ENCODE results near the gene PLA2R1. TPM values are rescaled to one million over a fixed set of nuclear protein-coding genes. Genes with fewer than 3 reads are reported as not detected.
"Not testable (repeated sequence)": the region's sequence is repeated elsewhere in the genome, so short reads cannot be mapped to it uniquely, and the experiment has no call there.

Gene PLA2R1
- total RNA-seq, 1 experiment from 2014 or later, result 0.48 TPM

DNA sequence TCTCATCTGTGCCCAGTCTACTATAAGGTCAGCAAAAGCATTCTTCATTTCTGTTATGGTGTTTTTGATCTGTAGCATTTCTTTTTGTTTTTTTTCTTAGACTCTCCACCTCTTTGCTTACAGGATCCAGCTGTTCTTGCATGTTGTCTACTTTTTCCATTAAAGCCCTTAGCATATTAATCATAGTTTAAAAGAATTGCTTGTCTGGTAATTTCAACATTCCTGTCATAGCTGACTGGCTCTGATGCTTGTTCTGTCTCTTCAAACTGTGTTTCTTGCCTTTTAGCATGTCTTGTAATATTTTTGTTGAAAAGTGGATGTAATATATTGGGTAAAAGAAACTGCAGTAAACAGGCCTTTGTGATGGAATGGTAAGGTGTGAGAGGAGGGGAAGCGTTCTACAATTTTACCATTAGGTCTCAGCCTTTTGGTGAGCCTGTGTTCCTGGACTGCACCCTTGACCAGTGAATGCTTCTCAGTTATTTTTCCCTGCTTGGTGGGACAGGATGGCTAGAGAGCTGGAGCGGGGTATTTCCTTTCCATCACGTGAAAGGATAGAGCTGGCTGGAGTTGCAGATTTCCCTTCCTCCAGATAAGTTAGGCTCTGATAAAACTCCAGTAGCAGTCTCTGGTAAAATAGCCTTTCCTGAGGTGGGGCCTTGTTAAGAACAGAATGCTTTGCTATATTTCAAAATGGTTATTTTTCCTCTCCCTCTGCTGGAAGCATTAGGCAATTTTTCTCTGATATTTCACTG lies 65.4 kb downstream of the PLA2R1 start:
- no peaks in the 10 kb centered on the region for H3K36me3 ChIP-seq (replicated peaks; ENCODE audit: control insufficient read depth, insufficient read depth, low read length)
- H3K4me3 ChIP-seq (ENCODE audit: insufficient read depth, low read depth, low read length), result no peak overlapping the region
- no peaks in the 10 kb centered on the region for H3K27me3 ChIP-seq (ENCODE audit: control insufficient read depth, insufficient read depth, low read length)
- DNase-seq, result no peak

DNA sequence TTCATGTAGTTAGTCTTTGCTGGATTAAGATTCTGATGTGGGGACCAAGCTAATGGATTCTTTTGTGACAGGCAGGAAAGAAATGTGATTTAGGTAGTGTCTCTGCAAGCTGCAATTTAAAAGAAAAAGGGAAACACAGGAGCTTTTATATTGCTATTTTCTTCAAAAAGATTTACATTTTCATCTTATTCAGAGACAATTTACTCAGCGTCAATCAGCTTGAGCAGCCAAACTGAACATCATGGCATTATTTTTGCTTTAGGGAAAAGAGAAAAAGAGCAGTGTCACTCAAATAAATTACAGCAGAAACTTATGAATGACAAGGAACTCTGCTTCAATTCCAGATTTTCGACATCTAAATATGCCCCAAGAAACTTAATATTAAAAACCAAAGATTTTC lies 67.4 kb downstream of the PLA2R1 start:
- Histone ChIP-seq H3K27me3 (ENCODE audit: control insufficient read depth, insufficient read depth, low read length) (no peaks in the 10 kb centered on the region), H3K4me3 (ENCODE audit: insufficient read depth, low read depth, low read length) (no peak overlapping the region), H3K36me3 (replicated peaks; ENCODE audit: control insufficient read depth, insufficient read depth, low read length) (no peaks in the 10 kb centered on the region)
- DNase-seq, result no peak

DNA sequence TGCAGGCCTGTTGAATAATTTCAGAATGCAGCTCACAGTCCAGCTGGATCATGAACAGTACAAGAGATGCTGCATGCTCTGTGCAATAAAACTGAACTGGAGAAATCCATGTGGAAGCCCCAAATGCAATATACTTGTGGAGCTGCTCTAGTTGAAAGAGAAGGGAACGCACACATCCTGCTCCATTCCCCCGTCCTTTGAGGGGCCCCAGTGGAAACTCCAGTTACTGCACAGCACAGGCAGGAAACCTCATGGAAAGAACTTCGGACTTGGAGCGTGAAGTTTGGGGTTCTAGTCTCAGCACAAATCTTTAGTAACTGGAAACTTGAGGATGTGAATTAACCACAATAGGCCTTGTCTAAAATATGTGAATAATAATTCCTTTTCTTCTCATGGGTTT lies 73.2 kb downstream of the PLA2R1 start:
- no peaks in the 10 kb centered on the region for H3K36me3 ChIP-seq (replicated peaks; ENCODE audit: control insufficient read depth, insufficient read depth, low read length)
- no peaks in the 10 kb centered on the region for H3K27me3 ChIP-seq (ENCODE audit: control insufficient read depth, insufficient read depth, low read length)
- no peak overlapping the region for H3K4me3 ChIP-seq (ENCODE audit: insufficient read depth, low read depth, low read length)
- no peak for DNase-seq

GRCh38 chr2:159988412-159988970 lies 73.9 kb downstream of the PLA2R1 start:
- DNase-seq, result no peak
- Histone ChIP-seq H3K36me3 (replicated peaks; ENCODE audit: control insufficient read depth, insufficient read depth, low read length) (no peaks in the 10 kb centered on the region), H3K27me3 (ENCODE audit: control insufficient read depth, insufficient read depth, low read length) (no peaks in the 10 kb centered on the region), H3K4me3 (ENCODE audit: insufficient read depth, low read depth, low read length) (no peak overlapping the region)

DNA sequence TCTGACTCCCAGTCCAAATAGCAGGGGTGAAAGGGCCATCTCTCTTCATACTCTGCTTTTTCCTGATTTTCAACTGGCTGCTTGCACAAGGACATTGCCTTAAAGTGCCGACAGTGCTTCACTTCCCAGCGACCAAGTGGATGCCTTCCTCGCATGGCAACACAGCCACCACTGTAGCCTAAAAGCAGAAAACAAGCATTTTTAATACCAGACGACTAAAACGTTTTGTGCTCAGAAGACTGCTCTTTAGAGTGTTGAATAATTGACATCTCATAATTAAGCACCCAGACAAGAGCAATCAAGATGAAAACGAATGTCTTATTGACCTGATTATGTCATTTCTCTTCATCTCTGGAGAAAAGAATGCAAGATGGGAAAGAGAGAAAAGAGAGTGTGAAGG lies 75.2 kb downstream of the PLA2R1 start:
- H3K4me3 ChIP-seq (ENCODE audit: insufficient read depth, low read depth, low read length), result no peak overlapping the region
- no peaks in the 10 kb centered on the region for H3K27me3 ChIP-seq (ENCODE audit: control insufficient read depth, insufficient read depth, low read length)
- H3K36me3 ChIP-seq (replicated peaks; ENCODE audit: control insufficient read depth, insufficient read depth, low read length), result no peaks in the 10 kb centered on the region
- DNase-seq, result no peak

DNA sequence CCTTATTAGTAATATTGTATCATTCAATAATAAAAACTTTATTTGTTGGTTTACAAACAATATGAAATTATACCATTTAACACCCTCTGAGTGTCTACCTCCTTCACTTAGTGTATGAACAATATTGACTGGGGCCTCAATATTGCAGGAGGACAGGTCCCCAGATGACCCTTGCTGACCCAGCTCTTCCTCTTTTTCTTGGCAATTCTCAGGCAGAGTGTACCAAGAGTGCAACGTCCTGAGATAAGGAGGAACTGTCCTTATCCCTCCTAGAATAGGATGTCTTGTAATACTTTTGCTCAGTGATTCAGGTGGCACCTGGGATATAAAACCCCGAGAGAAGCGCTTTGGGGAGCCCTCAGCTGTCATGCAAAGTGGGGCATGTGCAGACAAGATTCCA lies 76.8 kb downstream of the PLA2R1 start:
- no peak overlapping the region for H3K4me3 ChIP-seq (ENCODE audit: insufficient read depth, low read depth, low read length)
- no peaks in the 10 kb centered on the region for H3K36me3 ChIP-seq (replicated peaks; ENCODE audit: control insufficient read depth, insufficient read depth, low read length)
- DNase-seq, result no peak
- H3K27me3 ChIP-seq (ENCODE audit: control insufficient read depth, insufficient read depth, low read length), result no peaks in the 10 kb centered on the region

GRCh38 chr2:159984034-159984433 lies 78.4 kb downstream of the PLA2R1 start:
- Histone ChIP-seq H3K27me3 (ENCODE audit: control insufficient read depth, insufficient read depth, low read length) (no peaks in the 10 kb centered on the region), H3K4me3 (ENCODE audit: insufficient read depth, low read depth, low read length) (no peak overlapping the region), H3K36me3 (replicated peaks; ENCODE audit: control insufficient read depth, insufficient read depth, low read length) (no peaks in the 10 kb centered on the region)
- no peak for DNase-seq

- no peak overlapping the region for H3K4me3 ChIP-seq (ENCODE audit: insufficient read depth, low read depth, low read length)
- no peak for DNase-seq
- no peaks in the 10 kb centered on the region for H3K27me3 ChIP-seq (ENCODE audit: control insufficient read depth, insufficient read depth, low read length)
- no peaks in the 10 kb centered on the region for H3K36me3 ChIP-seq (replicated peaks; ENCODE audit: control insufficient read depth, insufficient read depth, low read length)
These were observed 79.3 kb downstream of the PLA2R1 start for GRCh38 chr2:159982842-159983785.

- Histone ChIP-seq H3K36me3 (replicated peaks; ENCODE audit: control insufficient read depth, insufficient read depth, low read length) (no peaks in the 10 kb centered on the region), H3K4me3 (ENCODE audit: insufficient read depth, low read depth, low read length) (no peak overlapping the region), H3K27me3 (ENCODE audit: control insufficient read depth, insufficient read depth, low read length) (no peaks in the 10 kb centered on the region)
- no peak for DNase-seq
These were observed 80.1 kb downstream of the PLA2R1 start for GRCh38 chr2:159982270-159982669.

DNA sequence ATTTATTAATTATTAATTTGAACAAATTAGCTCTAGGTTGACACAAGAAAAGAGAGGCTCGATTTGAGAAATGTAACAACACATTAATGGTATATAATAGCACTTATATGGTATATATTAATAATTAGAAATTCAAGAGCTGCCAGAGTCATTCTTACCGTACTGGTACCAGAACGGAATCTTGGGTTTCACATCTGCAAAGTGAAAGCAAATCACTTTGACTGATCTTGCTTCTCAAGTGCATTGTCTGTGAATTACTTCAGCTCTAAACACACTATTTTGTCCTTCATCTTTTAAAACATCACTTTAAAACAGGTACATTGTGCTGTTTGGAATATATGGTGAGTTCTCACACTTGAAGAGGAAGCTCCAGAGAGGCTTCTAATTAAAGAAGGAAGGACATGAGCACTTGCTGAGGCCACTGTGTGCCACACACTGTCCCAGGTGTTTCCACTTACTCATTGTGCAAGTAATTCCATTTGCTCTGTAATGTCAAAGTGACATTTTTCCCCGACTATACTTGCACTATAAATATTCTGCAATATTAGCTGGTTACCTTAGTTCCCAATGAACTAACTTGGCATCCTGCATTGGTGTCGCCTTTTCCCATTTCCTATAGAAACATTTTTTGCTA lies 85.8 kb downstream of the PLA2R1 start:
- no peak for DNase-seq
- H3K27me3 ChIP-seq (ENCODE audit: control insufficient read depth, insufficient read depth, low read length), result no peaks in the 10 kb centered on the region
- H3K36me3 ChIP-seq (replicated peaks; ENCODE audit: control insufficient read depth, insufficient read depth, low read length), result no peaks in the 10 kb centered on the region
- H3K4me3 ChIP-seq (ENCODE audit: insufficient read depth, low read depth, low read length), result no peak overlapping the region

DNA sequence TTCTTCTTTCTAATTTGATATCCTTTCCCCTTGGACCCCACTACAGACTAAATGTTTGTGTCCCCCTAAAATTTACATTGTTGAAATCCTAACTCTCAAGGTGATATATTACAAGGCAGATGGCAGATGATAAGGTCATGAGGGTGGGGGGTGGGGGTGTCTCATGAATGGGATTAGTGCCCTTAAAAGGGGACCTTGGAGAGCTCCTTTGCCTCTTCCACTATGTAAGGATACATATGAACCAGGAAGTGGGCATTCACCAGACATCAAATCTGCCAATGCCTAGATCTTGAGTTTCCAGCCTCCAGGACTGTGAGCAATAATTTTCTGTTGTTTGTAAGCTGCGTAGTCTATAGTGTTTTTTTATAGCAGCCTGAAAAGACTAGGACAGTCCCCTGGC lies 89.1 kb downstream of the PLA2R1 start:
- Histone ChIP-seq H3K4me3 (ENCODE audit: insufficient read depth, low read depth, low read length) (no peak overlapping the region), H3K36me3 (replicated peaks; ENCODE audit: control insufficient read depth, insufficient read depth, low read length) (no peaks in the 10 kb centered on the region), H3K27me3 (ENCODE audit: control insufficient read depth, insufficient read depth, low read length) (no peaks in the 10 kb centered on the region)
- DNase-seq, result no peak

- no peak overlapping the region for H3K4me3 ChIP-seq (ENCODE audit: insufficient read depth, low read depth, low read length)
- no peaks in the 10 kb centered on the region for H3K27me3 ChIP-seq (ENCODE audit: control insufficient read depth, insufficient read depth, low read length)
- DNase-seq, result no peak
- no peaks in the 10 kb centered on the region for H3K36me3 ChIP-seq (replicated peaks; ENCODE audit: control insufficient read depth, insufficient read depth, low read length)
These were observed 90.9 kb downstream of the PLA2R1 start for GRCh38 chr2:159971365-159972152.

DNA sequence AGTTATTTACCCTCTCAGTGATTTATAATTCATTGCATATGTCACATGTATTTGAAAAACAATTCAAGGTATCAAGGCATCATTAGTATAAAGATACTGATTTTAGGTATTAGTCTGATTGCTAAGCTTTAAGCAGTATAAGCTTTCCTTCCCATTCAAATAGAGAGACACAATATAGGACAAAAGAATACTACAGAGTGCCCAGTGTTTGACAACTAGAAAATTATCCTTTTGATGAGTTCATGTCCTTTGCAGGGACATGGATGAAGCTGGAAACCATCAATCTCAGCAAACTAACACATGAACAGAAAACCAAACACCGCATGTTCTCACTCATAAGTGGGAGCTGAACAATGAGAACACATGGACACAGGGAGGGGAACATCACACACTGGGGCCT lies 91.9 kb downstream of the PLA2R1 start:
- H3K27me3 ChIP-seq (ENCODE audit: control insufficient read depth, insufficient read depth, low read length); H3K4me3 ChIP-seq (ENCODE audit: insufficient read depth, low read depth, low read length); DNase-seq; H3K36me3 ChIP-seq (replicated peaks; ENCODE audit: control insufficient read depth, insufficient read depth, low read length): not testable (repeated sequence)
